Ectodermal cell (in vitro differentiated cells): ENCODE measurements around the gene ZFAND3.
"Not testable (repeated sequence)": the region's sequence is repeated elsewhere in the genome, so short reads cannot be mapped to it uniquely, and the experiment has no call there.

Experiments
- H3K27ac ChIP-seq: 2 replicates; pipeline ENCODE4 v1.7.0; 2013; ENCODE audit warnings: mild to moderate bottlenecking, low read depth, low read length; ENCODE audit not compliant: insufficient read depth, poor library complexity, severe bottlenecking
- H3K27me3 ChIP-seq: 2 replicates; pipeline ENCODE4 v1.7.0; 2013; ENCODE audit warnings: mild to moderate bottlenecking, low read length; ENCODE audit not compliant: insufficient read depth, control insufficient read depth, poor library complexity, severe bottlenecking
- H3K36me3 ChIP-seq: one replicate; pipeline ENCODE4 v1.7.0; 2013; ENCODE audit warnings: low read length; ENCODE audit not compliant: control insufficient read depth, insufficient read depth
- H3K4me1 ChIP-seq: one replicate; pipeline ENCODE4 v1.7.0; 2013; ENCODE audit warnings: low read length; ENCODE audit not compliant: control insufficient read depth, insufficient read depth
- H3K4me3 ChIP-seq: 2 replicates; pipeline ENCODE4 v1.7.0; 2013; ENCODE audit warnings: low read depth, low read length, control low read depth; ENCODE audit not compliant: insufficient read depth
- H3K9me3 ChIP-seq: 2 replicates; pipeline ENCODE4 v1.7.0; 2013; ENCODE audit warnings: mild to moderate bottlenecking, low read length, moderate library complexity; ENCODE audit not compliant: control insufficient read depth
- WGBS, 2 experiments: methylation state at CpG; one replicate each; pipeline ENCODE4 v1.1.7; 2013; ENCODE audit warnings: missing lambda C conversion rate in 2 of 2; 5-methylcytosine and 5-hydroxymethylcytosine counted together

The ZFAND3 gene

DNA sequence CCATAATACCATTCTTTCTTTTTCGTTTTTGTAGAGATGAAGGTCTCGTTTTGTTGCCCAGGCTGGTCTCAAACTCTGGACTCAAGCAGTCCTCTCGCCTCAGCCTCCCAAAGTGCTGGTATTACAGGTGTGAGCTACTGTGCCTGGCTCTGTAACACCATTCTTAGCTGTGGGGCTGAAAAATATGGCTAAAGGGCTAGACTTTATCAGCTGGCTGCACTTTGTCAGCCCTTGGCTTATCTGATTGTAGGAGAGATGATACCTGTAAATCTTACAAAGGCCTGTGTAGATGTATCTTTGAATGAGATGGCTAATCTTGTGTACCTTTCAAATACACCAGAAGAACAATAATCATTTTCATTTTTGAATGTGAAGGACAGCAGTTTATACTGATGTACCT lies 55.2 kb downstream of the ZFAND3 start:
- Histone ChIP-seq H3K27ac (no peak overlapping the region), H3K4me3 (no peak overlapping the region), H3K9me3 (no peaks in the 10 kb centered on the region), H3K36me3 (no peaks in the 10 kb centered on the region), H3K4me1 (no peaks in the 10 kb centered on the region), H3K27me3 (no peaks in the 10 kb centered on the region)
- WGBS, 2 experiments, result 95 to 98% methylated on average over 2 to 3 of the region's 3 CpGs

GRCh38 chr6:37875561-37876309 lies 56.2 kb downstream of the ZFAND3 start:
- Histone ChIP-seq H3K27me3 (no peaks in the 10 kb centered on the region), H3K36me3 (no peaks in the 10 kb centered on the region), H3K9me3 (no peaks in the 10 kb centered on the region), H3K4me3 (no peak overlapping the region), H3K4me1 (no peaks in the 10 kb centered on the region), H3K27ac (no peak overlapping the region)
- 90 to 92% methylated on average over 4 of the region's 5 CpGs for whole genome bisulfite sequencing, 2 experiments

- Histone ChIP-seq H3K4me3 (no peak overlapping the region), H3K27ac (no peak overlapping the region), H3K9me3 (no peaks in the 10 kb centered on the region), H3K4me1 (peaks cover 6% of the 10 kb centered on the region), H3K36me3 (no peaks in the 10 kb centered on the region), H3K27me3 (no peaks in the 10 kb centered on the region)
- 97 to 98% methylated on average over 4 of the region's 4 CpGs for WGBS, 2 experiments
These were observed 57.3 kb downstream of the ZFAND3 start for GRCh38 chr6:37876843-37877242.

DNA sequence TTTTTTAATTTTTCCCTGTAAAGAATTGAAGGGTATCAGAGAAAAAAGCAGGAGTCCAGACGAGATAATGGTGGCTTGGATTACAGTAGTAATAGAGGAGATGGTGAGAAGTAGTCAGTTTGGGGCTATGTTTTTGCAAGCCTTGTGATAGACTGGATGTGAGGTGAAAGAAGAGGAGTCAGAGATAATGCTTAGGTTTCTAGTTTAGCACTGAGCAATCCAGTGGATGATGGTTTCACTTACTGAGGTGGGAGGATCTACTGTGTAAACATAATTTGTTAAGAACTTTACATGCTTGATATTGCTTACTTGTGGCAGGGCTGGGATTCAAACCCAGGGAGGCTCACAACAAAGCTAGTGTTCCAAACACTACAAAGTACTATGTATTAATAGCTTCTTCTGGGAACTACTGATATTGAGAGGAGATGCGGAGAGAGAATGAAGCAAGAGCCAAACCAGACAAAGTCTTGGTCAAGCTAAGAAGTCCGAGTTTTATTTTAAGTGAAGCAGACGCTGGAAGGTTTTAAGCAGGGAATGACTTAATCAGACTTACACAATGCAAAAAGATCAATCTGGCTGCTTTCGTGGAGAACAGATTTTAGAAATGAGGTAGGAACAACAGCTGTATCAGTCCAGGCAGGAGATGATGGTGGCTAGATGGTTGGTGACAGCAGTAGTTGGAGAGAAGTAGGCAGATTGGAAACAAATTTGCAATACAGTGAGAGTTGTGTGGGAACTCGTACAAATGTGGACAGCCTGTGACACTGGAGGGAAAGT lies 58.0 kb downstream of the ZFAND3 start:
- Histone ChIP-seq H3K4me1 (peaks cover 13% of the 10 kb centered on the region), H3K9me3 (no peaks in the 10 kb centered on the region), H3K27ac (no peak overlapping the region), H3K36me3 (no peaks in the 10 kb centered on the region), H3K27me3 (no peaks in the 10 kb centered on the region), H3K4me3 (no peak overlapping the region)
- 94 to 97% methylated on average over 6 of the region's 6 CpGs for WGBS, 2 experiments

- 76 to 85% methylated on average over 7 of the region's 7 CpGs for WGBS, 2 experiments
- H3K27ac ChIP-seq, result no peak overlapping the region
- no peaks in the 10 kb centered on the region for H3K27me3 ChIP-seq
- H3K36me3 ChIP-seq, result no peaks in the 10 kb centered on the region
- H3K9me3 ChIP-seq, result no peaks in the 10 kb centered on the region
- no peak overlapping the region for H3K4me3 ChIP-seq
- H3K4me1 ChIP-seq, result peaks cover 15% of the 10 kb centered on the region
These were observed 58.7 kb downstream of the ZFAND3 start for GRCh38 chr6:37878150-37878710.

- not testable (repeated sequence) for H3K27ac ChIP-seq
These were observed 61.1 kb downstream of the ZFAND3 start for GRCh38 chr6:37880602-37881001.

GRCh38 chr6:37882292-37882691 lies 62.8 kb downstream of the ZFAND3 start:
- H3K27ac ChIP-seq, result no peak overlapping the region
- 88% methylated on average over 2 of the region's 2 CpGs for WGBS, 2 experiments

More at GRCh38 chr6:37880602-37881001, 61.1 kb downstream of the ZFAND3 start:
- 93 to 100% methylated on average over 2 of the region's 5 CpGs for WGBS, 2 experiments
- not testable (repeated sequence) for H3K27me3 ChIP-seq, H3K4me3 ChIP-seq, H3K9me3 ChIP-seq, H3K36me3 ChIP-seq
- peaks cover 15% of the 10 kb centered on the region for H3K4me1 ChIP-seq

DNA sequence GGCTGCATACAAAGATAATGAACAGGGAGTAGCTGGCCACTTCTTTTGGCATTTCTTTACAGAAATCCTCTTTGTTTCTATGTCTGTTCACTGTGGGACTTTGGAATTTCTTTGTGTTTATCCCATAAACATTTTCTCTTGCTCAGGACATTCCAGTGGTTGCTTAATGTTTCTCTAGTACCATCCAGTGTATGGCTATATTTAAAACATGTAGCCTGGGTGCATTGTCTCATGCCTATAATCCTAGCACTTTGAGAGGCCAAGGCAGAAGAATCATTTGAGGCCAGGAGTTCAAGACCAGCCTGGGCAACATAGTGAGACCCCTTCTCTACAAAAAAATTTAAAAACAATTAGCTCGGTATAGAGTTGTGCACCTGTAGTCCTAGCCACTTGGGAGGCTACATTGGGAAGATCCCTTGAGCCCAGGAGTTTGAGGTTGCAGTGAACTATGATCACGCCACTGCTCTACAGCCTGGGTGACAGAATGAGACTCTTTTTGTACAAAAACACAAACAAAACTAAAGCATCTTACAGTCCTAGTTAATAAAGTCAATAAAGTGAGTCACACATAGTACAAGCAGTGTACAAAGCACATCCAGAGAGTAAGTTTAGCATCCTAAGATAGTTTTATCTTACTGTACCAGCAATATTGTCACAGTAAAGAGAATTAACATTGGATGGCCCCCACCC lies 63.3 kb downstream of the ZFAND3 start:
- Histone ChIP-seq H3K27ac (no peak overlapping the region), H3K4me3 (no peak overlapping the region), H3K9me3 (no peaks in the 10 kb centered on the region), H3K36me3 (no peaks in the 10 kb centered on the region), H3K4me1 (peaks cover 15% of the 10 kb centered on the region), H3K27me3 (no peaks in the 10 kb centered on the region)
- WGBS, 2 experiments, result 95 to 97% methylated on average over 2 of the region's 2 CpGs

More at GRCh38 chr6:37882292-37882691, 62.8 kb downstream of the ZFAND3 start:
- H3K27me3 ChIP-seq, result no peaks in the 10 kb centered on the region
- no peaks in the 10 kb centered on the region for H3K9me3 ChIP-seq
- H3K36me3 ChIP-seq, result no peaks in the 10 kb centered on the region
- peaks cover 15% of the 10 kb centered on the region for H3K4me1 ChIP-seq
- H3K4me3 ChIP-seq, result no peak overlapping the region

GRCh38 chr6:37884548-37884947 lies 65.0 kb downstream of the ZFAND3 start:
- H3K27ac ChIP-seq, result no peak overlapping the region
- no peaks in the 10 kb centered on the region for H3K27me3 ChIP-seq
- WGBS, 2 experiments, result 89 to 91% methylated on average over 1 of the region's 1 CpG
- no peaks in the 10 kb centered on the region for H3K36me3 ChIP-seq
- peaks cover 15% of the 10 kb centered on the region for H3K4me1 ChIP-seq
- H3K9me3 ChIP-seq, result no peaks in the 10 kb centered on the region
- H3K4me3 ChIP-seq, result no peak overlapping the region

GRCh38 chr6:37889051-37889450 lies 69.5 kb downstream of the ZFAND3 start:
- Histone ChIP-seq H3K4me1 (no peaks in the 10 kb centered on the region), H3K36me3 (no peaks in the 10 kb centered on the region), H3K9me3 (no peaks in the 10 kb centered on the region), H3K4me3 (no peak overlapping the region), H3K27ac (no peak overlapping the region), H3K27me3 (no peaks in the 10 kb centered on the region)
- WGBS, 2 experiments, result 96 to 100% methylated on average over 1 to 4 of the region's 4 CpGs
